Ammon's horn (tissue), 1 donor: ENCODE results near the gene DTNB.
"Not testable (repeated sequence)": the region's sequence is repeated elsewhere in the genome, so short reads cannot be mapped to it uniquely, and the experiment has no call there.

ENCODE experiments used
- DNase-seq: peaks from one replicate; pipeline ENCODE4 v3.0.0-alpha.2; 2016; ENCODE audit warnings: low spot score

The DTNB gene

GRCh38 chr2:25544445-25544844, 128.9 kb downstream of the DTNB start:
- DNase-seq = no peak

GRCh38 chr2:25543939-25544338, 129.4 kb downstream of the DTNB start:
- no peak for DNase-seq

- no peak for DNase-seq
These were observed 132.0 kb downstream of the DTNB start for GRCh38 chr2:25541378-25541777.

- DNase-seq = peak; percentile 43
These were observed 134.2 kb downstream of the DTNB start for GRCh38 chr2:25539136-25539535.

GRCh38 chr2:25537526-25537925, 135.9 kb downstream of the DTNB start:
- DNase-seq = no peak

GRCh38 chr2:25535411-25536289, 137.7 kb downstream of the DTNB start:
- not testable (repeated sequence) for DNase-seq

GRCh38 chr2:25534937-25535336, 138.4 kb downstream of the DTNB start:
- not testable (repeated sequence) for DNase-seq

- no peak for DNase-seq
These were observed 138.9 kb downstream of the DTNB start for GRCh38 chr2:25534455-25534854.

GRCh38 chr2:25533771-25534170, 139.6 kb downstream of the DTNB start:
- DNase-seq = not testable (repeated sequence)

GRCh38 chr2:25532521-25532920, 140.9 kb downstream of the DTNB start:
- no peak for DNase-seq

- DNase-seq = peak; percentile 48
These were observed 144.3 kb downstream of the DTNB start for GRCh38 chr2:25529034-25529433.

GRCh38 chr2:25528173-25528572, 145.2 kb downstream of the DTNB start:
- no peak for DNase-seq

- DNase-seq = no peak
These were observed 148.9 kb downstream of the DTNB start for GRCh38 chr2:25524507-25524906.

- DNase-seq = no peak
These were observed 150.3 kb downstream of the DTNB start for GRCh38 chr2:25523060-25523459.

GRCh38 chr2:25521665-25522387, 151.6 kb downstream of the DTNB start:
- peak; percentile 77 for DNase-seq

GRCh38 chr2:25521126-25521525, 152.3 kb downstream of the DTNB start:
- no peak for DNase-seq

- no peak for DNase-seq
These were observed 155.7 kb downstream of the DTNB start for GRCh38 chr2:25517701-25518100.

- DNase-seq = no peak
These were observed 159.2 kb downstream of the DTNB start for GRCh38 chr2:25514043-25514637.

- DNase-seq = no peak
These were observed 160.7 kb downstream of the DTNB start for GRCh38 chr2:25512707-25513106.

GRCh38 chr2:25506226-25506625, 167.2 kb downstream of the DTNB start:
- DNase-seq = no peak

- DNase-seq = no peak
These were observed 167.8 kb downstream of the DTNB start for GRCh38 chr2:25505622-25506021.

GRCh38 chr2:25505182-25505581, 168.2 kb downstream of the DTNB start:
- DNase-seq = no peak

GRCh38 chr2:25504266-25504665, 169.1 kb downstream of the DTNB start:
- no peak for DNase-seq
